Endothelial cell (in vitro differentiated cells): ENCODE data around the gene ZNF485. TPM values are rescaled to one million over a fixed set of nuclear protein-coding genes. Genes with fewer than 3 reads are reported as not detected.

Experiments
- DNase-seq: peaks from one replicate; pipeline ENCODE4 v3.0.0; 2021; ENCODE audit warnings: low spot score
- H3K27ac Mint-ChIP-seq: one replicate; pipeline ENCODE4 v1.8.0; 2021; ENCODE audit warnings: mixed read lengths, inconsistent platforms; ENCODE audit not compliant: unreplicated experiment
- H3K27me3 Mint-ChIP-seq: one replicate; pipeline ENCODE4 v1.8.0; 2021; ENCODE audit warnings: mild to moderate bottlenecking, moderate library complexity, mixed read lengths, inconsistent platforms; ENCODE audit not compliant: unreplicated experiment
- H3K36me3 Mint-ChIP-seq: one replicate; pipeline ENCODE4 v1.8.0; 2021; ENCODE audit warnings: mild to moderate bottlenecking, low read depth, mixed read lengths, inconsistent platforms; ENCODE audit not compliant: unreplicated experiment
- H3K4me1 Mint-ChIP-seq: one replicate; pipeline ENCODE4 v1.8.0; 2021; ENCODE audit warnings: mild to moderate bottlenecking, mixed read lengths, inconsistent platforms; ENCODE audit not compliant: unreplicated experiment
- H3K4me3 Mint-ChIP-seq: one replicate; pipeline ENCODE4 v1.8.0; 2021; ENCODE audit warnings: mild to moderate bottlenecking, mixed read lengths, inconsistent platforms; ENCODE audit not compliant: unreplicated experiment
- H3K9me3 Mint-ChIP-seq: one replicate; pipeline ENCODE4 v1.8.0; 2021; ENCODE audit warnings: mixed read lengths, inconsistent platforms; ENCODE audit not compliant: unreplicated experiment
- total RNA-seq: library from RNA; stranded (reverse); fragmentation: NEBNext Ultra II Directional; extraction: Animal tissue kit (Norgen Biotek cat#: 25700); gene quantifications from one replicate; pipeline ENCODE4 v1.2.1, GENCODE V29; 2021; ENCODE audit not compliant: unreplicated experiment
- TF ChIP-seq, protein P1 (sequence below): fragments of 200-600 bp; sonication (generic); IDR thresholded peaks from one replicate; pipeline ENCODE4 v1.5.0; 2021; ENCODE audit warnings: antibody characterized with exemption; ENCODE audit not compliant: unreplicated experiment

Gene ZNF485
- total RNA-seq, 1 donor from 2014 or later: 0.90 TPM

DNA sequence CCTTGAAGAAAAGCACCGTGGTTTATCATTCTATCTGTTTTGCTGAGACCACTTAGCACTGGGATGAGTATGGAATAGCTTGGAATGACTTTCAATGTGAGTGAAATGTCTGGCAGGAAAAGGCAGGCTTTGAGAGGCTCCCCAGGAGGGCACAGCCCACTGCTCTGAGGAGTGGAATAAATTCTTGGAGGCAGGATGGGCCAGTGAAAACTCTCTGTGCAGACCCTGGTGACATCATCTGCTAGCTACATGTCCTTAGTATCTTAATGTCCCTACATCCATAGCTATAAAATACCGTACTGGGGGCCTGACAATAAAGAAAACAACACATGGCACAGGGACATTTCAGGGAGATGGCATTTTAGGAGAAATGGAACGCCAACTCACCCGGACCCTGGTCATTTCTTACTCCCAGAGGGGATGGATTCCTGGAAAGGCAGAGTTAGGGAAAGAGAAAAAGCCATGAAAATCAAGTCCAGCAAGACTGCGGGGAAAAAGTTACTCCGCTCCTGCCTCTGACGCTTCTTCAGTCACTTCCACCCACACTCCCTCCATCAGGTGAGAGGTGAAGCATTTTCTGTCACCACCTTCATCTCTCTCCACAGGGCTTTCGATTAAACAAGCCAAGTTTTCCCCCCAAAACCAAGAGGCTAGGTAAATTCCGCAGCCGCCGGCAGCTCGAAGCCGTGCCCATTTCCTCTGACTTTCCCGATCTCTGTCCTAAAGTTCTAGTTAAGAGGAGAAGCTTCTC lies 32.8 kb upstream of the ZNF485 start:
- H3K27me3 Mint-ChIP-seq: peaks cover 9% of the 10 kb centered on the region
- H3K27ac Mint-ChIP-seq: no peak overlapping the region
- no peak for DNase-seq
- TF ChIP-seq, protein P1, sequence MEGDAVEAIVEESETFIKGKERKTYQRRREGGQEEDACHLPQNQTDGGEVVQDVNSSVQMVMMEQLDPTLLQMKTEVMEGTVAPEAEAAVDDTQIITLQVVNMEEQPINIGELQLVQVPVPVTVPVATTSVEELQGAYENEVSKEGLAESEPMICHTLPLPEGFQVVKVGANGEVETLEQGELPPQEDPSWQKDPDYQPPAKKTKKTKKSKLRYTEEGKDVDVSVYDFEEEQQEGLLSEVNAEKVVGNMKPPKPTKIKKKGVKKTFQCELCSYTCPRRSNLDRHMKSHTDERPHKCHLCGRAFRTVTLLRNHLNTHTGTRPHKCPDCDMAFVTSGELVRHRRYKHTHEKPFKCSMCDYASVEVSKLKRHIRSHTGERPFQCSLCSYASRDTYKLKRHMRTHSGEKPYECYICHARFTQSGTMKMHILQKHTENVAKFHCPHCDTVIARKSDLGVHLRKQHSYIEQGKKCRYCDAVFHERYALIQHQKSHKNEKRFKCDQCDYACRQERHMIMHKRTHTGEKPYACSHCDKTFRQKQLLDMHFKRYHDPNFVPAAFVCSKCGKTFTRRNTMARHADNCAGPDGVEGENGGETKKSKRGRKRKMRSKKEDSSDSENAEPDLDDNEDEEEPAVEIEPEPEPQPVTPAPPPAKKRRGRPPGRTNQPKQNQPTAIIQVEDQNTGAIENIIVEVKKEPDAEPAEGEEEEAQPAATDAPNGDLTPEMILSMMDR: no peak
- no peaks in the 10 kb centered on the region for H3K36me3 Mint-ChIP-seq
- peak overlapping the region; percentile 88 for H3K4me3 Mint-ChIP-seq
- no peaks in the 10 kb centered on the region for H3K9me3 Mint-ChIP-seq
- peaks cover 3% of the 10 kb centered on the region for H3K4me1 Mint-ChIP-seq

DNA sequence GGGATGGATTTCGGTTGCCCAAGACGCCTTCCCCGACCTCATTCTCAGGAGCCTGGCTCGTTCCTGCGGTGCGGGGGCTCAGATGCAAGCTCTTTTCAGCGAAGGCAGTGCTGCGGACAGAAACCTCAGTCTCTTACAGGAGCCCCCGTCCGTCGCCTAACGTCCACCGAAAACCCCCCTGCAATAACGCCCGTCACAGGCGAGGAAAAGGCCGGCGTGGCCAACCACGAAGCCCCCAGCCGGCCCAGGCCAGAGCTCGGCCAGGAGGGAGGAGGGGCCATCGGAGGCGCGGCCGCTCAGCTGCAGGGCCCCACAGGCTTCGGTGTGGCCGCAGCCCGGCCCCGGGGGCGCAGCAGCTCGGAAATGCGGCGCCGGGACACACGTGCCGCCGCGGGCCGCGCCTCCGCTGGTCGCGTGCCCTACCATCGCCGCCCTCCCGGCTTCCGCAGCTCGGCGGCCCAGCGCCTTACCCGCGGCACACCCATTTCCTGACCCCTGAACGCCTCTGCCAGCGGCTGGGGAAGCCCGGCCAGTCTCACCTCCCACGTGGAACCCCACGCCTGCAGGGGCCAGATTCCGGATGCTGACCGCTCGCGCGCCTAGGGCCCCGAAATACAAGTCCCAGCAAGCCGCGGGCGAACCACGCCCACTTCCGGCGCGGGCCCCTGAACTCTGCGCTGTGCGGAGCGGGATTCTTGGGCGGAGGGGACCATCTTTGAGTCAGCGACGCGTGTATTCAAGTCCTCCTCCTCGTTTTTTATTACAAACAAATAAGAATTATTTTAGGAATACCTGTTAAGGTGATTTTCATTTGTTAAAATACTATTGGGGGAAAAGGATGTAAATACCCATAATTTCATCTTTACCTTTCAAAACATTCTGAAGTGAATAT lies 32.0 kb upstream of the ZNF485 start, which contains the start of gene ZNF239:
ZNF239 (minus strand) TSS at position 616 of the 892 bp plus-strand sequence. CDS start 16,537 bp downstream, outside the sequence.
- DNase-seq: peak; percentile 62
- Mint-ChIP-seq H3K27ac (no peak within 1 kb of the TSS), H3K4me3 (peak within 1 kb of the TSS; percentile 88), H3K36me3 (no peaks in the 10 kb centered on the region), H3K27me3 (peaks cover 9% of the 10 kb centered on the region), H3K9me3 (no peaks in the 10 kb centered on the region), H3K4me1 (peaks cover 3% of the 10 kb centered on the region)
- TF ChIP-seq, protein P1: no peak

DNA sequence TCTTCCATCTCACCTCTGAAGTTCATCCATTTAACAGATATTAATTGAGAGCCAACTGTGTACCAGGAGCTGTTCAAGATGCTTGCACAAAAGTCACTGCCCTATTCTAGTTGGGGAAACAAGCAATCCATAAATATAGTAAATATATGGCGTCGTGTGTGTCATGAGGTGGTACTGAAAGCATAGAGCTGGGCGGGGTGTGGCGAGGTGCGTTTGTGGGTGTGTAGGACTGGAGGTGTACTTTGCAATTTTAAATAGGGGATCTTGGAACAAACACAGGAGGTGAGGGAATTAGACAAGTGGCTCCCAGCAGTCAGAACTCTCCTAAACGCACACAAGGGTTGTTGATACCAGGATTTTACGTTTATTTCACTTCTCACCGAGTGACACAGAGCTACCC lies 31.3 kb upstream of the ZNF485 start:
- Mint-ChIP-seq H3K27ac (no peak overlapping the region), H3K9me3 (no peaks in the 10 kb centered on the region), H3K27me3 (peaks cover 9% of the 10 kb centered on the region), H3K4me3 (peak overlapping the region; percentile 29), H3K36me3 (no peaks in the 10 kb centered on the region), H3K4me1 (peaks cover 3% of the 10 kb centered on the region)
- TF ChIP-seq, protein P1: no peak
- no peak for DNase-seq

DNA sequence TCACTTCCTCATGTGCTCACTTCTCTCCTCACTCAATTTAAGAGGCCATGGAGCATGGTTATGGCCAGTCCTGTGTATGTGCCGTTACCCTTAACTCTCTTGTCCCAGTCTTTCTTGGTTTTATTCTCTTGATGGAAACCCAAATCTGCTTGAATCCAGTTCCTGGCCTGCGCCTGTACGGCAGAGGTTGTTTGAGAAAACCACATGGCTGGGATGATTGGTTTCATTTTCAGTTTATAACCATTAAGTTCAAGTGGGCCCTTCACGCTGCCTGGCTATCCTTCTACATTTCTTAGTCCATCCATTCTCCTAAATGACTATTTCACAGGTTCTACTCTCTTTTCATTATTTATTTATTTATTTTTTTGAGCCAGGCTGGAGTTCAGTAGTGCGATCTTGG lies 30.2 kb upstream of the ZNF485 start:
- no peak for DNase-seq

More for the DNA sequence above, 30.2 kb upstream of the ZNF485 start:
- no peak overlapping the region for H3K27ac Mint-ChIP-seq
- H3K9me3 Mint-ChIP-seq: no peaks in the 10 kb centered on the region
- H3K4me3 Mint-ChIP-seq: no peak overlapping the region
- peaks cover 3% of the 10 kb centered on the region for H3K4me1 Mint-ChIP-seq
- H3K36me3 Mint-ChIP-seq: no peaks in the 10 kb centered on the region
- TF ChIP-seq, protein P1: no peak
- H3K27me3 Mint-ChIP-seq: peaks cover 7% of the 10 kb centered on the region
